HG03571 (cell line): ENCODE results near the gene MEIKIN.
"Not testable (repeated sequence)": the region's sequence is repeated elsewhere in the genome, so short reads cannot be mapped to it uniquely, and the experiment has no call there.

Source experiments
- ATAC-seq: cut with Tn5 transposase; IDR thresholded peaks from one replicate; pipeline ENCODE4 v1.9.1; 2021; ENCODE audit not compliant: unreplicated experiment

The MEIKIN gene

GRCh38 chr5:131812371-131813160 lies 132.9 kb downstream of the MEIKIN start:
- no peak for ATAC-seq

- no peak for ATAC-seq
Measured at GRCh38 chr5:131810510-131811249, 134.8 kb downstream of the MEIKIN start.

DNA sequence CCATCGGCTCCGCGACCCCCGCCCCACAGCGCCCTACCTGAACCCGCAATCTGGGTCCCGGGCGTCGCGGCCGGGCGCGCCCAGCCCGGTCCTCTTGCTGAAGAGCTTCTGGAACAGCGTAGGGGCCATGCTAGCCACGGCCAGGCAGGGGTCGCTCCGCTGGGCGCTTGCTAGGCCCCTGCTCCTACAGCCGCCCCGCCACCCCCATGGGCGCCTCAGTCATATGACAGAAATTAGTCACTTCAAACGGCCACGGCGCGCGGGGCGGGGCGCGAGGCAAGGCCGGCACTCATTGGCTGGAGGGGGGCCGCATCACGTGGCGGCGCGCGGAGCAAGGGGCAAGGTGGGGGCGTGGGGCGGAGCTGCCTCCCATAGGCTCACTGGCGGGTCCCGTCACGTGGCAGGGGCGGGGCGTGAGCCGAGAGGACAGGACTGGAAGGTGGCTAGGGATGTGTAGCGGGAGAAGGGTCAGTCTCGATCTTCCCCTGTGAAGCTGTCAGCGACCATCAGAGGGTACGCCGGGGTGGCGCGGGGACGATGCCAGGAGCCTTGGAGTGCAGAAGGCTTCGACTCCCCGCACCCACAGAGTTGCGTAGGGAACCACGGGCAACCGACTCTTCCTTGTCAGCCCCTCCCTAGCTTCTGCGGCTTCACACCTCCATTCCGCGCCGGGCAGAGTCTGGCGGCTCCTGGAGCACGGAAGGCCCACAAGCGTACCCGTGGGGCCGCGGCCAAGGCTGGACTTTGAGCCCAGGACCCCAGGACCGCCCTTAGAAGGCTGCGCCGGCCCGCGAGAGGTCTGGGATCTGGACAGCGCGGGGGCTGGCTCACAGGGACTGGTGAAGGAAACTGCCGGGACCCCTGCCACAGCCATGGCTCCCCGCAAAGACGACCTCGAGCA lies 148.4 kb downstream of the MEIKIN start, which contains the start of gene FNIP1:
TSS of gene FNIP1 (minus strand) at position 225 of the 901 bp plus-strand sequence. CDS start at position 129, 96 bp downstream.
- peak; percentile 91 for ATAC-seq

- ATAC-seq, result peak; percentile 8
Measured at GRCh38 chr5:131795879-131796792, 149.3 kb downstream of the MEIKIN start.

- no peak for ATAC-seq
Measured at GRCh38 chr5:131795228-131795627, 150.2 kb downstream of the MEIKIN start.

DNA sequence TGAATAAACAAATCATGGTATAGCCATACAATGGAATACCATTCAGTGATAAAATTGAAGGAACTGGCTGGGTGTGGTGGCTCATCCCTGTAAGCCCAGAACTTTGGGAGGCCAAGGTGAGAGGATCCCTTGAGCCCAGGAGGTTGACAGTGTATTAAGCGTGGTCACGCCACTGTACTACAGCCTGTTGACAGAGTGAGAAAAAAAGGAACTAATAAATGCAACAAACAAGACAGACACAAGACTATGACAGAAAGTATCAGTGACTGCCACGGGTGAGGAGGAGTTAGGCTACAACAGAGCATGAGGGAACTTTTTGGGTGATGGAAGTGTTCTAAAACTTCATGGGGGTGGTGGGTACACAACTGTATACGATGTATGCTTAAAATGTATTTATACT lies 150.9 kb downstream of the MEIKIN start:
- ATAC-seq, result no peak

- no peak for ATAC-seq
Measured at GRCh38 chr5:131792896-131793295, 152.6 kb downstream of the MEIKIN start.

DNA sequence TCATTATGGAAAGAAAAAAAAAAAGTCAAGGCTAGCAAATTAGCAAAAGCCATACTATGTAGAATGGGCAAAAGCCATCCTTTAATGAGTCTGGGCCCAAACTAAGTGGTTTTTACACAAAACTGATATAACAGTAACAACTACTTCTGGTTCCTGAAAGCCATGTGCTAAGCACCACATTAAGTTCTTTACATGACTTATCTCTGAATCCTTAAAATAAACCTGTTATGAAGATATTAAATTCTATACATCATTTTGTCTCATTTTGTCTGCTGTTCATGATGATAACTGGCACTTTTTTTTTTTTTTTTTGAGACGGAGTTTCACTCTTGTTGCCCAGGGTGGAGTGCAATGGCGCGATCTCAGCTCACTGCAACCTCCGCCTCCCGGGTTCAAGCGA lies 153.6 kb downstream of the MEIKIN start:
- ATAC-seq, result no peak

GRCh38 chr5:131790550-131790949 lies 154.9 kb downstream of the MEIKIN start:
- no peak for ATAC-seq

DNA sequence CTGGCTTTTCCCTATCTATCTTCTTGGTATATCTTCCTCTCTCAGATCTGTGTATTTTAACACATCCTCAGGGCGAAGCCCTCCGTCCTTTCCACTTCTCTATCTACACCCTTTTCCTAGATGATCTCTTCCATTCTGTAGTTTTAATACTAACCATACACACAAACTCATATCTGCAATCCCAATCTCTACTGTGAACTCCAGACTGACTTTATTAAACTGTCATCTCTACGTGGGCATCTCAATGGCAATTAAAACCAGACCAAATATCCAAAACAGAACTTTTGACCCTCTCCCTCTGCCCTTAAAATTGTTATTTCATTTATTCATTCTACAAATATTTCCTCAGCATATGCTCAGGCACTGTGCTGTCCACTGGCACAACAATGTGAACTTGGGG lies 155.7 kb downstream of the MEIKIN start:
- ATAC-seq, result no peak

- ATAC-seq, result no peak
Measured at GRCh38 chr5:131787736-131788135, 157.7 kb downstream of the MEIKIN start.

DNA sequence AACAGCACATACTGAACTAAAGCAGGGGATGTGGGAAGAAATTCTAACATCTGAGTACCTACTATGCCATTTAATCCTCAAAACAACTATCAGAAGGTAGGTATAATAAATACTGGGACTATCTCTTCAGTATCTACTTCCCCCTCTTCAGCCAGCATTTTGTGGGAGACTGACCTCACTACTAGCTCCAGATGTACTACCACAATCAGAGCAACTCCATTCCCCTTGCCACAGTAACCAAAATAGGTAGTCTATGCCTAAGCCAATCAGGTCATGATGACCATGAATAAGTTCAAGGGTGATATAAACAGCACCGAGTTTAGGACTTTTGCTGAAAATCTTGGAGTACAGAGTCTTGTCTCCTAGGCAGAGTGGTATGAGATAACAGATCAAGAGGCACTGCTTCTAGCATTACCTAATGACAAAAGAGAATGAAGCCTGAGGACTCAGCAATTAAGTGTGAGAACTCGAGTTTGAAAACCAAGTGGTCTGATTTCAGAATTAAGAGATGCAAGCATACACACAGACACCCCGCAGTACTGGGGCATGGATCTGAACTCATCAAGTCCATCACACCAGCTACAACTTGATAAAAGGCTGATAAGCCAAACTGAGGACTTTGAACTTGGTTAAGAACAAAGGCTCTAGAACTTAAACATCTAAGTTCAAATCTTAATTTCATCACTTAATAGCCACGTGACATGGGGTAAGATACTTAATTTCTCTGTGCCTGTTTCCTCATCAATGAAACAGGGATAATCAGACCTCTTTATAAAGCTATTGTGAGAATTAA lies 158.4 kb downstream of the MEIKIN start:
- ATAC-seq, result no peak

DNA sequence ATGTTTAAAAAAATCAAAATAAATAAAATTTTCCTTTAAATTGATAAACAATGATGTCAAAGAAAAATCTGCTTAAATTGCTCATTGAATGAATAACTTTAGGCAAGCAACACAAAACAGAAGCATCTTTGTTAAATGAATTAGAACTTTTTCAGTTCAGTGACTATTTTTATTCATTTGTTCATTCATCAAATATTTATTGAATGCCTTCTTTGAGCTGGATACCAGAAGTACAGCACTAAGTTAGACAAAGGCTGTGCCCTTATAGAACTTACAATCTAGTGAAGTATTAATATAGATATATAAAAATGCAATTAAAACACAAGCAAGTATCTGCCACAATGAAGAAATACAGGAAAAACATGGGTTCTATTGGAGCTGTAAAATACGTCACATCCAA lies 159.4 kb downstream of the MEIKIN start:
- no peak for ATAC-seq

DNA sequence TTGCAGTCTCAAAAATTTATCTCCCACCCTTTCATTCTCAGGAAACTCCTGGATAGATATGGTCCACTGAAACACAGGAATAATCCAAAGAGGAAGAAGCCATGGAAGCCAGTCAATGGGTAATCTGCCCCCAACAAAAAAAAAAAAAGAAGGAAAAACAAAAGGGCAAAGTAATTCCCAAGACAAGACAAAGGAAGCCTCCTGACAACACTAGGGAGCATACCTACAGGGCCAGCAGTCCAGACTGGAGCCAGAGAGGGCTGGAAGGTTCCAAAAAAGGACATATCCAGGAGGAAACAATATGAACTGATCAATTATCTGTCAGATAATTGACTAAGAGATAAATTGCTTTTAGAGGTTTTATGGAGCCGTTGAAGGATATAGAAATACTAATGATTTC lies 161.6 kb downstream of the MEIKIN start:
- ATAC-seq, result no peak

GRCh38 chr5:131783357-131783756 lies 162.1 kb downstream of the MEIKIN start:
- no peak for ATAC-seq

- ATAC-seq, result no peak
Measured at GRCh38 chr5:131782717-131783116, 162.7 kb downstream of the MEIKIN start.

DNA sequence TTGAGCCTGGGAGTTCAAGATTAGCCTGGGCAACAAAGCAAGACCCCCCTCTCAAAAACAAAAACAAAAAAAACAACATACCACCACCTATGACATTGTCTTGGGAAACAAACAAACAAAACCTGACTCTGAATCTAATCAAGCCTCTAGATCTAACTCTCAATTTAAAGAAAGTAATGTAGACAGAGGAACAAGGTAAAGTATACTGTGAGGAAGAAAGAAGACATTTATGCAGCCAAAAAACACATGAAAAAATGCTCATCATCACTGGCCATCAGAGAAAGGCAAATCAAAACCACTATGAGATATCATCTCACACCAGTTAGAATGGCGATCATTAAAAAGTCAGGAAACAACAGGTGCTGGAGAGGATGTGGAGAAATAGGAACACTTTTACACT lies 167.3 kb downstream of the MEIKIN start:
- not testable (repeated sequence) for ATAC-seq

DNA sequence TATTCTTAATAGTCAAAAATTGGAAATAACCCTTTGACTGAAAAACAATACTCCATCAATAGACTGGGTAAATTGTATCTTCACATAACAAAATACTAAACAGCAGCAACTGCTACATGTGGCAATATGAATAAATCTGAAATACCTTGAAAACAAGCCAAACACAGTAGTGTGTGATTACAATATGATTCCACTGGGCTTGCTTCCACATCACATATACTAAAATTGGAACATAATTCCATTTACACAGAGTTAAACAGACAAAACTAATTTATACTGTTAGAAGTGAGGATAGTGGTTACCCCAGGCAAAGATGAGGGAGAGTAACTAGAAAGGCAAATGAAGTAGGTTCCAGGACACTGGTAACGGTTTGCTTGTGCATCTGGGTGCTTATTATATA lies 169.0 kb downstream of the MEIKIN start:
- ATAC-seq, result no peak

- no peak for ATAC-seq
Measured at GRCh38 chr5:131774652-131775367, 170.7 kb downstream of the MEIKIN start.
